Measurements from ENCODE around the gene CCDC18.

Gene CCDC18

DNA sequence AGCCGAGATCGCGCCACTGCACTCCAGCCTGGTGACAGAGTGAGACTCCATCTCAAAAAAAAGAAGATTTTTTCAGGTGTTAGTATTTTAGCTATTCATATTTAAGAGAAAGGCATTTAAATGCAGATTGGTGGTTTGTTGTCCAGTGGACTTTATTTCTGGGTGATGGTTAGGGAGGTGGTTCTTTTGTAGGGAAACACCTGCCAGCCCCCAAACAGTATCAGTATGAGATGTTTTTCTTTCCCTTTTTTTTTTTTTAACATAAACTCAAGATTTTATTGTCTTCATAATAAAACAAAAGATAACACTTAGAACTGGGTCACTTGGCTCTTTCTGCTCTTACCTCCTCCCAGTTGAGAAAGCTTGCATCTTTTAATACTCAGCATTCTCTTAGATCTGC is 9.9 kb downstream of the CCDC18 start:
- TF ChIP-seq CTCF (IDR thresholded peaks at IDR 0.05; ENCODE audit: low read depth, low read length), result no peak
- H3K4me3 ChIP-seq (replicated peaks in 1 of 2; ENCODE audit: low read depth in 2 of 2, low read length in 2 of 2), result no peak overlapping the region
- no peak for DNase-seq (ENCODE audit: low read depth in 2 of 2)

DNA sequence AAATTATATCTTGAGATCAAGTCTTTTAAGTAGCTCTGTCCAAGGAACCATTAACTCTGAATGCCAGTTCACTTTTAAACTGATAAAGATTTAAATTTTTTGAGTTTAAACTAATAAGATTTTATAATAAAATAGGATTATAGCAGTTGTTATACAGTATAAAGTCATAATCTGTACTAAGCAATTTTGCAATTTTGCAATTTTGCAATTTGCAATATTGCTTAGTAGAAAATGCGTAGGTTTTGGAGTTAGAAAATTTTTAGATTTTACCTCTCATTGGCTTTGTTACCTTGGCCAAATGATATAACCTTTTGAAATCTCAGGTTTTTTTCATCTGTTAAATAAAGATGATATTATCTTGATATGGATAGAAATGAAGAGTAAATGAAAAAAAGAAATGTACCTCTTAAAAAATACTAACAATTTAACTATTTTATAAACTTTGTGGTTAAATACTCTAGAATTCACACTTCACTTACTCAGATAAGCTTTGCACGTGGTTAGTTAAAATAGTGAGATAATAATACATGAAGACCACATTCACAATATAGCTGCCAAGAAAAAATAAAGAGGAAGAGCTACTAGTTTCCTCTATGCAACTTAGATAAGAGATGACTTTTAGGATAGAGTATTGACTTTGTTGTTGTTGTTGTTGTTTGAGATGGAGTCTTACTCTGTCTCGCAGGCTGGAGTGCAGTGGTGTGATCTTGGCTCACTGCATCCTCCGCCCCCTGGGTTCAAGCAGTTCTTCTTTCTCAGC is 13.9 kb downstream of the CCDC18 start:
- DNase-seq (ENCODE audit: low read depth in 2 of 2), result no peak
- no peak for TF ChIP-seq CTCF (IDR thresholded peaks at IDR 0.05; ENCODE audit: low read depth, low read length)
- no peak overlapping the region for H3K4me3 ChIP-seq (replicated peaks in 1 of 2; ENCODE audit: low read depth in 2 of 2, low read length in 2 of 2)

GRCh38 chr1:93196591-93196990 is 16.1 kb downstream of the CCDC18 start:
- TF ChIP-seq CTCF (IDR thresholded peaks at IDR 0.05; ENCODE audit: low read depth, low read length), result no peak
- no peak overlapping the region for H3K4me3 ChIP-seq (replicated peaks in 1 of 2; ENCODE audit: low read depth in 2 of 2, low read length in 2 of 2)
- peak in 1 of 2 donors; percentile 40 for DNase-seq (ENCODE audit: low read depth in 2 of 2)

DNA sequence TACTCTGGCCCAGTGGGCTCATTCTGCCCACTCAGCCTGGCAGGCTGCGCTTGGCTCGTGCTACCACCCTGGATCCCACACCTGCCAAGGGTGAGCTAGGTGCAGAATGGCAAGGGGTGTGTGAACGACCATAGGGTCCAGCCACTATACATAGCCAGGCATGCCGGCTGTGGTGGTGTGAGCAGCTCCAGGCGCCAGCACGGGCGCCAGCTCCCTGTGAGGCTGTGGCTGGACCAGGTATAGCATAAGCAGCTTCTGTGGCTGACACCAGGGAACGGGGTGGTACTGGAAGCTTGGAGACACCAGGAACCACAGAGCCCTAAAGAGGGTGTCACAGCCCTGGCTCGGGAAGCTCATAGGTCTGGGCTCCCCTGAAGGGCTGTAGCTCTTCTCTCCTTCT is 18.6 kb downstream of the CCDC18 start:
- no peak for DNase-seq (ENCODE audit: low read depth in 2 of 2)
- TF ChIP-seq CTCF (IDR thresholded peaks at IDR 0.05; ENCODE audit: low read depth, low read length), result no peak
- H3K4me3 ChIP-seq (replicated peaks in 1 of 2; ENCODE audit: low read depth in 2 of 2, low read length in 2 of 2), result no peak overlapping the region

DNA sequence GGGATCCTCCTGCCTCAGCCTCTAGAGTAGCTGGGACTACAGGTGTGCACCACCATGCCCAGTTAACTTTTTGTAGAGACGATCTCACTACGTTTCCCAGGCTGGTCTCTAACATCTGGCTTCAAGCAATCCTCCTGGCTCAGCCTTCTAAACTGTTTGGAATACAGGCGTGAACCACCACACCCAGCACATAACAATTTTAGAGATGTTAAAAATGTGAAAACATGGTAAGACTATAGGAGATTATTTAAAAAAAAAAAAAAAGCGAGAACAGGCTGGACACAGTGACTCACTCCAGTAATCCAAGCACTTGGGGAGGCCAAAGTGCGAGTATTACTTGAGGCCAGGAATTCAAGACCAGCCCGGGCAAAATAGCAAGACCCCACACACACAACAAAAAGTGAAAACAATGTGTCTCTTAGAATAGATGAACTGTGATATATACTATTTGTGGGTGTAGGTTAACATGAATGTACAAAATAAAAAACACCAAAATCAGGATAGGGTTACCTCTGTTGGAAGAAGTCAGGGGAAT is 19.6 kb downstream of the CCDC18 start:
- no peak for DNase-seq (ENCODE audit: low read depth in 2 of 2)
- H3K4me3 ChIP-seq (replicated peaks in 1 of 2; ENCODE audit: low read depth in 2 of 2, low read length in 2 of 2), result no peak overlapping the region
- TF ChIP-seq CTCF (IDR thresholded peaks at IDR 0.05; ENCODE audit: low read depth, low read length), result no peak

DNA sequence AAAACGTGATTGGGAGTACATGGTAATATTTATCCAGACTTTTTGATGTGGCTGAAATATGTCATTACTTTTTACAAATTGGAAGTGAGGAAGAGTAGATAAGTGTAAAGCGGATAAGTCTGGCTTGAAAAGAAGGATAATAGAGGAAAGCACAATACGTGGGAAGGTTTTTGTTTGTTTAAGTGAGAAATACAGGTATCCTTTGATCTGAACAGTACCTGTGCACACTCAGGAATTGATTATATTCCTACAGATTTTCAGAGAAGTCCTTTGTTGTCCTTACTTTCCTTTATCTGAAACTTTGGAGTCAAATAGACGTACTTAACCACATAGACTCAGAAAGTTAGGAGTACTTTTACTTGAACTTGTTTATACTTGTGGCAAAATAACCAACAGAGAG is 20.2 kb downstream of the CCDC18 start:
- no peak for DNase-seq (ENCODE audit: low read depth in 2 of 2)
- no peak for TF ChIP-seq CTCF (IDR thresholded peaks at IDR 0.05; ENCODE audit: low read depth, low read length)
- H3K4me3 ChIP-seq (replicated peaks in 1 of 2; ENCODE audit: low read depth in 2 of 2, low read length in 2 of 2), result no peak overlapping the region

Measured in cardiac fibroblast (primary cell).